HG03108 (cell line): ENCODE measurements around the gene PARP8.

Source experiments
- ATAC-seq: cut with Tn5 transposase; IDR thresholded peaks from one replicate; pipeline ENCODE4 v1.9.1; 2021; ENCODE audit warnings: moderate library complexity; ENCODE audit not compliant: unreplicated experiment

PARP8 gene

GRCh38 chr5:50887889-50888633 is 221.6 kb downstream of the PARP8 start:
- no peak for ATAC-seq

DNA sequence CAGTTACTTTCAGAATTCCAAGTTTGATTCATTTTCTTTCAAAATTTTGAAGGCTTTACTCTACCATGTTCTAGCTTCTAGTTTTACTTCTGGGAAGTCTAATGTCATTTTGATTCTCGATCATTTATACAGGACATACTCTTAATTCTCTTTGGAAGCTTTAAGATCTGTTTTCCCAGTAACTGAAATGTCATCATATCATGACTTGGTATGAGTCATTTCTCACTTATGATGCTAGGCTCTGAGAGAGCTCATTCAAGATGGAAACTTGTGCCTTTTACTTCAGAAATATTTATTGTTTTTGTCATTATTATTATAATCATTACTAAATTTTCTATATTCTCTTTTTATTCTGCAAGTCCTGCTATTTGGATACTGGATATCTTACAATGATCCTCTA is 222.3 kb downstream of the PARP8 start:
- no peak for ATAC-seq

DNA sequence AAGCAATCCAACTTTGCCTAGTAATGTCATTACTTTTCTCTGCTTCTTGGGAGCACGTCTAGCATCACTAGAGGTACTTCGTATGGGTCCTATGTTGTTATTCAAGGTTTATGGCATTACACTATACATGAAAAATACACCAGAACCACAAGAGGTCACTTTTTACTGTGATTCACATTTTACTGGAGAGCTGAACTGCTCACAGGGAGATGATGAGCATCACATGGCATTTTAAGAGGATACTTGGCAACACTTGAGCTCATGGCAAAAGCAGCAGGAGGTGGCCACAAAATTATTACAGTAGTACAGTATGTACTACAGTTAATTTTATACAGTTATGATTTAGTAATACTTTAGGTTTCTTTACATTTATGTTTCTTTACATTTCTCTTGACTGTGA is 223.4 kb downstream of the PARP8 start:
- no peak for ATAC-seq
